Activated CD8-positive, alpha-beta memory T cell treated with anti-CD3 and anti-CD28 coated beads, Interleukin-2, amount 10 ng/mL, durations not matched to agents 7 days and 5 days (primary cell): ENCODE results near the gene IMPA2. TPM values are rescaled to one million over a fixed set of nuclear protein-coding genes. Genes with fewer than 3 reads are reported as not detected.

Source experiments
- ATAC-seq: fragments of 150-1000 bp; cut with Tn5 transposase; one replicate; pipeline ENCODE4 v1.10.0; 2021; ENCODE audit warnings: moderate library complexity
- CTCF ChIA-PET: fragments of 350-600 bp; sonication (Branson Sonifier 250); formaldehyde crosslinking; loops from one replicate; lab custom pipeline; 2021; ENCODE audit warnings: antibody characterized with exemption; lab: Charles Lee
- DNase-seq: peaks from one replicate; pipeline ENCODE4 v3.0.0-alpha.2; 2020
- H3K27ac Mint-ChIP-seq: one replicate; pipeline ENCODE4 v1.8.0; 2021; ENCODE audit warnings: mild to moderate bottlenecking, mixed read lengths
- H3K27me3 Mint-ChIP-seq: one replicate; pipeline ENCODE4 v1.8.0; 2021; ENCODE audit warnings: mixed read lengths
- H3K36me3 Mint-ChIP-seq: one replicate; pipeline ENCODE4 v1.8.0; 2021; ENCODE audit warnings: mild to moderate bottlenecking, mixed read lengths
- H3K4me1 Mint-ChIP-seq: one replicate; pipeline ENCODE4 v1.8.0; 2021; ENCODE audit warnings: mixed read lengths
- H3K4me3 Mint-ChIP-seq: one replicate; pipeline ENCODE4 v1.8.0; 2021; ENCODE audit warnings: mild to moderate bottlenecking, moderate library complexity, mixed read lengths
- H3K9me3 Mint-ChIP-seq: one replicate; pipeline ENCODE4 v1.8.0; 2022; ENCODE audit warnings: low read depth, mixed read lengths
- total RNA-seq, 2 experiments: library from RNA; stranded (reverse); gene quantifications; one replicate each; pipeline ENCODE4 v1.2.3, GENCODE V29; 2021

IMPA2 gene
- total RNA-seq, 2 experiments from 2014 or later = 14.1 to 19.1 TPM

DNA sequence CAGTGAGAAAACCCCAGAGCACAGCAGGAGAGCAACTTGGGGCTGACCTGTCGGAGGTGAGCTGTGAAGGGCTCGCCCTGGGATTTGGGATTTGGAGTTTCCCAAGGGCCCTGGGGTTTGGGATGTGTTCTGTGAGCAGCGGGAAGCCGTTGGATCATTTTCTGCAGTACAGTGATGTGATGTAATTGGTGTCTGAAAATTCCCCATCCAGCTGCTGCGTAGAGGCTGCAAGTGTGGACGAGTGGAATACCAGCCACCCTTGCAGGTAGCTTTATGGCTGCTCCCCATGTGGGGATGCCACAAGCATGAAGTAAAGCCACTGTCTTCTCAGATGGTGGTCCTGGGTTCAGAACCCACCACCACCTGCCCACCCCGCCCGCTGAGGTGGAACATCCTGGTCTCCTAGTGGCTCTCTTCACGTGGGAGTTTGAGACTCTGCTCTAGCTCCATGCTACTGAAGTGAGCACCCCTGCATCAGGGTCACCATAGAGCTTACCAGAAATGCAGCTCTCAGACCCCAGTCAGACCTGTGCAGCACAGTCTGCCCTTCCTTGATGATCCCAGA, 15.0 kb downstream of the IMPA2 start:
- H3K9me3 Mint-ChIP-seq = no peaks in the 10 kb centered on the region
- no peak for DNase-seq
- no peak for ATAC-seq
- H3K27ac Mint-ChIP-seq = no peak overlapping the region
- H3K36me3 Mint-ChIP-seq = peaks cover 2% of the 10 kb centered on the region
- peaks cover 18% of the 10 kb centered on the region for H3K4me1 Mint-ChIP-seq
- CTCF ChIA-PET = interaction anchor here (1.0 to 10.4 kb wide), 19 partner anchors 13 to 477 kb away, joined by 3 to 198 read pairs (median 6); partner anchors contain the start of genes CHMP1B and MPPE1
- no peaks in the 10 kb centered on the region for H3K27me3 Mint-ChIP-seq
- no peak overlapping the region for H3K4me3 Mint-ChIP-seq

DNA sequence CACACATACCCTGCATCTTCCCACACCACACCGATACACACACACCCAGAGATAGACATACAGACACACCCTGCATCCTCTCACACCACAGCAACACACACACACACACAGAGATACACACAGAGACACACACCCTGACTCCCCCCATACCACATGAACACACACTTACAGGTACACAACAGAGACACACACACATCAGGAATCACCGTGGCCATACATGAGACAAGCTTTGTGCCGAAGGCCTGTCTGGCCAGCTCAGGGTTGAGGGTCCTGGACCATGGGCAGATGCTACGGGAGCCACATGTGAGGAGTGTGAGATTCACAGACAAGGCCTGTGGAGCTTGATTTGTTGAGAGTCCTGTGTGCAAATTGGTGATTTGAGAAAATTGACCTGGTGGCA, 15.6 kb downstream of the IMPA2 start:
- Mint-ChIP-seq H3K36me3 (peaks cover 3% of the 10 kb centered on the region), H3K9me3 (no peaks in the 10 kb centered on the region), H3K27me3 (no peaks in the 10 kb centered on the region), H3K4me3 (no peak overlapping the region), H3K27ac (no peak overlapping the region), H3K4me1 (peaks cover 16% of the 10 kb centered on the region)
- no peak for ATAC-seq
- CTCF ChIA-PET = interaction anchor here (1.3 to 10.4 kb wide), 8 partner anchors 40 to 478 kb away, joined by 3 to 198 read pairs (median 7); partner anchors contain the start of gene MPPE1
- DNase-seq = no peak

DNA sequence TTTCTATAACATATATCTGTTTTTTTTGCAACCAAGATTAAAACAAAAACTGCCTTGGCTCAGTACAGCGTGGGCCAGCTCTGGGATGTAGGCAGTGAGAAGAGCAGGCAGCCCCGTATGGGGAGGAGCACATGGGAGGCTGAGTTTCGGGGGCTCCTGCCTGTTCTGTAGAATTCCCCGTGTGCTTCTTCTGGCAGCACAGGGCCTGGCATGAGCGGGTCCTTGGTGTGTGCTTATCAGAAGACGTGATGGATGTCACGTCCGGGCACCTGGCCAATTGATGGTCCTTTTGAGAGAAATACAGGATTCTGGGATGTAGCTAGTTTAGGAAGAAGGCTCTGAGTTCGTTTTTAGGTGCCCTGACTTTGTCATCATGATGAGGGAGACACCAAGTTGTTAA, 16.2 kb downstream of the IMPA2 start:
- CTCF ChIA-PET = interaction anchor here (4.9 to 10.4 kb wide), 2 partner anchors 59 to 264 kb away, joined by 31 to 198 read pairs; no protein-coding TSS in a partner anchor
- no peaks in the 10 kb centered on the region for H3K27me3 Mint-ChIP-seq
- H3K9me3 Mint-ChIP-seq = no peaks in the 10 kb centered on the region
- H3K4me1 Mint-ChIP-seq = peaks cover 16% of the 10 kb centered on the region
- H3K36me3 Mint-ChIP-seq = peaks cover 3% of the 10 kb centered on the region
- no peak for ATAC-seq
- no peak for DNase-seq
- H3K27ac Mint-ChIP-seq = no peak overlapping the region
- H3K4me3 Mint-ChIP-seq = no peak overlapping the region

DNA sequence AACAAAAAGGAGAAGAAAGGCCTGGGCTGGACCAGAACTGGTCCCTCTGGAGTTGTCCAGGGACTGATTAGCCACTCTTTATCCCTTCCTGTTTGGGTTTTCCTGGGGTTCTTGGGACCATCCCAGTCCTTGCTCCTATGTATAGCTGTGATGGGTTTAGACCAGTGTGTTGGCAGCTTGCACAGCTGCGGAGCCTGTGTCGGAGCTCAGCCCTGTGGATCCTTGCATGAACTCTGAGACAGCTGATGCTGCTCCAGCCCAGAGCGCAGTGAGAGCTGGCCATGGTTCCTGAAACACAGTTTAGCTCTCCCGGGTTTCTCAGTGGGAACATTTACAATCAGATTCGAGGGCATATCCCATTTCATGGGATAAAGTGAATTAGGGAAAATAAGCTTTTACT, 16.9 kb downstream of the IMPA2 start:
- Mint-ChIP-seq H3K4me3 (no peak overlapping the region), H3K9me3 (no peaks in the 10 kb centered on the region), H3K27me3 (no peaks in the 10 kb centered on the region), H3K27ac (no peak overlapping the region), H3K4me1 (peaks cover 16% of the 10 kb centered on the region), H3K36me3 (peaks cover 3% of the 10 kb centered on the region)
- ATAC-seq = no peak
- DNase-seq = no peak
- CTCF ChIA-PET = interaction anchor here (4.9 to 10.4 kb wide), 2 partner anchors 60 to 264 kb away, joined by 31 to 198 read pairs; no protein-coding TSS in a partner anchor

DNA sequence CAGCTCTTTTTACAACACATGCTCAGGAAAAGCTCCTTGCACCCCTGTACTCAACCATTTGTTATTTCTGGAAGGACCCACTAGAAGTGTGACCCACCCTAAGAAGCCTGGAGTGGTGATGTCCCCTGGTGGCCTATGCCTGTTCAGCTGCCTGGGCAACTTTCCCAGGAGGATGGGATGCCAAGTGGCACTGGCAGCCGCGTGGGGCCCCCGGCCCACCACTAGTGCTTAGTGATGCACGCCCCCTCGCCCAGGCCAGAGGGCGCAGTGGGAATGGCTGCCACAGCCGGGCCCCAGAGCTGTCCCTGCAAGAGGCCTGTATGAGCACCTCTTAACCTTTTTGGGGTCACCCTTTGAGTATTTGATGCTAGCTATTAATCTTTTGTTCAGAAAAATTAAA, 18.1 kb downstream of the IMPA2 start:
- H3K4me1 Mint-ChIP-seq = peaks cover 16% of the 10 kb centered on the region

DNA sequence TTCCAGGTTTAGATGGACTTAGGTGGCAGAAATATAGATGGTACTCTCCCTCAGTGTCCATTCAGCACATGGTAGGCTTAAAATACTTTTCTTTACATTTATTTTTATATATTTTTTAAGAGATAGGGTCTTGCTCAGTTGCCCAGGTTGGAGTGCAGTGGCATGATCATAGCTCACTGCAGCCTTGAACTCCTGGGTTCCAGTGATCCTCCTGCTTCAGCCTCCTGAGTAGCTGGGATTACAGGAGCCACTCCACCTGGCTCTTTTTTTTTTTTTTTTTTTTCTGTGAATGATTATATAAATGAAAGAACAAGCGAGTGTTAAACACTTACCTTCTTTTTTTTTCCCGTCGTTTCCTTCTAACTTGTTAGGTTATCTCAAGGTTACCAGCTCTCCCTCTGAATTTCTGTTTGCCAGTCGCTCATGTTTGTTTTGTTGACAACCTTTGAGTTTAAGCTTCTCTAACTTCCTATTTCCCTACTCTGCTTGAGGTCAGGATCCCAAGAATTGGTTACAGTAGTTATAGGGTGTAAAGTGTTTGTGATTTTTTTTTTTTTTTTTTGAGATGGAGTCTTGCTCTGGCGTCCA, 18.9 kb downstream of the IMPA2 start:
- peaks cover 16% of the 10 kb centered on the region for H3K4me1 Mint-ChIP-seq
- no peak overlapping the region for H3K27ac Mint-ChIP-seq
- peaks cover 3% of the 10 kb centered on the region for H3K36me3 Mint-ChIP-seq
- CTCF ChIA-PET = interaction anchor here (1.1 to 10.4 kb wide), 2 partner anchors 34 to 61 kb away, joined by 3 to 198 read pairs; no protein-coding TSS in a partner anchor
- H3K4me3 Mint-ChIP-seq = no peak overlapping the region
- H3K27me3 Mint-ChIP-seq = no peaks in the 10 kb centered on the region
- no peaks in the 10 kb centered on the region for H3K9me3 Mint-ChIP-seq
- no peak for DNase-seq
- ATAC-seq = no peak

More for the DNA sequence above, 18.1 kb downstream of the IMPA2 start:
- CTCF ChIA-PET = interaction anchor here (1.0 to 10.4 kb wide), 4 partner anchors 33 to 265 kb away, joined by 3 to 198 read pairs (median 18); no protein-coding TSS in a partner anchor
- ATAC-seq (no peak), DNase-seq (no peak)
- no peak overlapping the region for H3K27ac Mint-ChIP-seq
- H3K36me3 Mint-ChIP-seq = peaks cover 3% of the 10 kb centered on the region
- no peaks in the 10 kb centered on the region for H3K9me3 Mint-ChIP-seq
- no peak overlapping the region for H3K4me3 Mint-ChIP-seq
- H3K27me3 Mint-ChIP-seq = no peaks in the 10 kb centered on the region

DNA sequence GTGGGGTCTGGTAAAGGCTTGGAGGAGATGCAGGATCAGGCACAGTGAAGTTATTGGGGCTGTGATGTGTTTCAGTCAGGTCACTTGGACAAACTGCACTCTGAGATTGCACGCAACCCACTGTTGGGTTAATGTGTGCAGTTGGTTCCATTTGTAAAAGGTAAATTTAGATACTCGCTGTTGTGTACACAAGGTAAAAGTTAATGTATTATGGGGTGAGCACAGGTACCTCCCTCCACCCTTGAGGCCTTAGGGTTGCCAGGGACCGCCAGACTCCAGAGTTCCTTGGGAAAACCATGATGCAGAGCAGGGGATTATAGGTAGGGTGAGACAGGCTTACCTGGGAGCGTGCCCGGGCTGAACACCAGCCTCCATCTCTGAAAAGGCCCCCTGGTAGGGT, 20.1 kb downstream of the IMPA2 start:
- Mint-ChIP-seq H3K27me3 (no peaks in the 10 kb centered on the region), H3K27ac (no peak overlapping the region), H3K9me3 (no peaks in the 10 kb centered on the region), H3K36me3 (peaks cover 3% of the 10 kb centered on the region), H3K4me1 (peaks cover 11% of the 10 kb centered on the region), H3K4me3 (no peak overlapping the region)
- CTCF ChIA-PET = no interaction called here
- no peak for DNase-seq
- no peak for ATAC-seq

DNA sequence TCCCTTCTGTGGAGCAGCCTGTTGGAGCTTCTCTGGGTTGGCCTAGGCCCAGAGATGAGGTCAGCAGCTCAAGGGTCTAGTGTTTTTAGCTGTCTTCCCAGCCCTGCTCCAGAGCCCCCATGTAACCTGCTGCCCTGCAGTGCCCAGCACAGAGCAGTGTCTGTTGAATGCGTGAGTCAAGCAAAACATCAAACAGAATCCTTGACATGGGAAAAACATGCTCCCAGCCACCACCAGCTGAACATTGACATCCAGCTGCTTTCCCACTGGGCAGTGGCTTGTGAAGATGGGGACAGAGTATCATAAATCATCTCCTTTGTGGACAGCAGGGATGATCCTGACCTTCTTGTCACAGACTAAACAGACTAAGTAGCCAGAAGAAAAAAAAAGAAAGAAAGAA, 22.6 kb downstream of the IMPA2 start:
- Mint-ChIP-seq H3K4me3 (no peak overlapping the region), H3K4me1 (peaks cover 8% of the 10 kb centered on the region), H3K9me3 (no peaks in the 10 kb centered on the region), H3K27ac (no peak overlapping the region), H3K36me3 (peaks cover 3% of the 10 kb centered on the region), H3K27me3 (no peaks in the 10 kb centered on the region)
- ATAC-seq = no peak
- CTCF ChIA-PET = interaction anchor here (1.3 to 2.8 kb wide), 3 partner anchors 35 to 271 kb away, joined by 4 to 15 read pairs (median 5); no protein-coding TSS in a partner anchor
- no peak for DNase-seq

DNA sequence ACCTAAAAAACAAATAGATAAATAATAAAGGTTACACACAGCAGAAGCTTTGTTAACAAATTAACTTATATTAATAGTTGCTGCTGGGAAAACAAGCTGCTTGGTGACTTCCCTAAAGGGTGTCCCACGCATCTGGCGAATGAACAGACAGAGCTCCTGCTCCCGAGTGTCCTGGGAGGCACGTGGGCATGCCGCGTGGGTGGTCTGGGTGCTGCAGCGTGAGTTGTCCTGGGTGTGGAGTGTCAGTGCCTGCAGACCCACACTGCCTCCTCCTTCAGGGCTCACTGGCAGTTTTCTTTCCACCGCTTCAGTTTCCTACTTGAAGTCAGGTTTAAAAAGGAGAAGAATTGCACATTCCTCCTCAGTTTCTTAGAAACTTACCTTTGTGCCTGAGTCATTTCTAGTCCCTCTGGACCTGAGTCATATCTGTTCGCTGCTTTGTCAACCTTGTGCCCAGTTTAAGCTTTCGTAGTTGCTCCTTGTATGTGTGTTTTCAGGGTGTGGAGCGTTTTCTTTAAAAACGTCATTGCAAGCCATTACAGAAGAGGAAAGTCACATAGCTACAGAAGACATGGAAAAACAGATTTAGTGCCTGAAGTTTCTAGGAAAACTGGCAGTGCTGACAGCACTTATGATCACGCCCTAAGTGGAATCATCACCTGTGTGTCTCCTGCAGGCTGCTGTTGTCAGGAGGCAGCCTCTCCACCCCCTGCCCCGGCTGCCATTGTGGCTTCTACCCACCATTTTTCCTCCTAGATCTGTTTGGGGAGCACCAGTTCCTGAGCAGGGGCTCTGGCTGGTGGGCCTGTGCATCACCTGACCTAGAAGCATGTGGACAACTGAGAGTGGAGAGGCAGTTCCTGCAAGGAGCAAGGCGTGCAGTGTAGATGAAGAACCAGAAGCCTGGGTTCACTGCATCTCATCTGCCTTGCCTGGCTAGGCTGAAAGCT, 24.5 kb downstream of the IMPA2 start:
- CTCF ChIA-PET = interaction anchor here (2.8 kb wide), 1 partner anchor 68 kb away, joined by 15 read pairs; no protein-coding TSS in a partner anchor

DNA sequence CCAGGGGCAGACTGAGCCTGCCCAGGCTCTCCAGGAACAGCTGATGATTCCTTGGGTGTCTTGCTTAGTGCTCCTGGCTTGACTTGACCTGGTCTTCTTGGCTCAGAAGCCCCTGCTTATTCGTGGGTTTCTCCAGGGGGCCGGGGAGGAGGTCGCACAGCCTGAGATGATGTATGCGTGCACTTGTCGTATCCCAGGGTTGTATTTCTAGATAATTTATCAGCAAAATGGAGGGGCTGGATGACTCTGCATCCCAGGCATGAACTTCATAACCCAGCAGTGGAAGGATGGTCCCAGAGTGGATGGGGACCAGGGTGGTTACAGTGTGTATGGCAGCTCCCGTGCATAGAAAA, 25.2 kb downstream of the IMPA2 start:
- DNase-seq (no peak), ATAC-seq (no peak)
- no peaks in the 10 kb centered on the region for H3K36me3 Mint-ChIP-seq
- CTCF ChIA-PET = no interaction called here
- no peaks in the 10 kb centered on the region for H3K27me3 Mint-ChIP-seq
- no peak overlapping the region for H3K27ac Mint-ChIP-seq
- H3K4me3 Mint-ChIP-seq = no peak overlapping the region
- H3K9me3 Mint-ChIP-seq = no peaks in the 10 kb centered on the region
- H3K4me1 Mint-ChIP-seq = peaks cover 8% of the 10 kb centered on the region

More for the DNA sequence above, 24.5 kb downstream of the IMPA2 start:
- Mint-ChIP-seq H3K4me3 (no peak overlapping the region), H3K27ac (no peak overlapping the region), H3K9me3 (no peaks in the 10 kb centered on the region), H3K4me1 (peaks cover 8% of the 10 kb centered on the region), H3K27me3 (no peaks in the 10 kb centered on the region), H3K36me3 (peaks cover 2% of the 10 kb centered on the region)
- no peak for DNase-seq
- ATAC-seq = no peak

DNA sequence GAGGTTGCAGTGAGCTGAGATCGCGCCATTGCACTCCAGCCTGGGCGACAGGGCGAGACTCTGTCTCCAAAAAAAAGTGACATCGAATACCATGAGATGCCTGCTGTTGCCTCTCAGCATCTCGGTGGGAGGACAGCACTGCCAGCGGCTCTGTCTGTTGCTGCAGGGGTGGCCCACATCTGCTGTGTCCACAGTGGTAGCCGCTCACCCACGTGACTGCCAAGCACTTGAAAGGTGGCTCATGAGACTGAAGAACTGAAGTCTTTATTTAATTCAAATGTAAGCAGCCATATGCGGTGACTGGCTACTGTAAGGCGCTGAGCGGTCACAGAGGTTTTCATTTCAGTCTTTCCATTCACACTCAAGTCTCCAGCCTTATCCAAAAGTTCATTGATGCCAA, 25.8 kb downstream of the IMPA2 start:
- DNase-seq = no peak
- no peak for ATAC-seq
- Mint-ChIP-seq H3K9me3 (no peaks in the 10 kb centered on the region), H3K27ac (no peak overlapping the region), H3K4me3 (no peak overlapping the region), H3K27me3 (no peaks in the 10 kb centered on the region), H3K4me1 (peaks cover 8% of the 10 kb centered on the region), H3K36me3 (no peaks in the 10 kb centered on the region)
- CTCF ChIA-PET = no interaction called here

DNA sequence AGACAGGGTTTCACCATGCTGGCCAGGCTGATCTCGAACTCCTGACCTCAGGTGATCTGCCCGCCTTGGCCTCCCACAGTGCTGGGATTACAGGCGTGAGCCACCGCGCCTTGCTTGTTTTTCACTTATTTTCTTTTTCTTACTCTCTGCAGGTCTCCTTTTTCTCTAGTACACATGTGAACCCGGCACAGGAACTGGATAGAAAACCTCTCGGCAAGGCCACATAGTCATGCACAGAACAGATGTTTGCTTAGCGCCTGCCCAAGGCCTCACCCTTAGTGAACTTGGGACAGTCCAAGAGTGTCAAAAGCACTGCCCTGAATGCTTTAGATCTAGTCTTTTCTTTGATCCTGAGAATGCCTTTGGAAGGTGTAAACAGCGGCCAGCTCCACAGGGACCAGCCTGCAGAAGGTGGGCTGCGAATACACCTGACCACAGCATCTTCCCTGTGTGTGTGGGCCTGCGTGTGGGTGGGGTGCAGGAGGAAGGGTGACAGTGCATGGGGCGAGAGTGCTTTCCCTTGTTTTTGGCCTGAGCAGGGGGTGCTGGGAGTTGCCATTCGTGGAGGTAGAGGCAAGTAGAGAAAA, 27.0 kb downstream of the IMPA2 start:
- ATAC-seq (no peak), DNase-seq (no peak)
- Mint-ChIP-seq H3K4me3 (no peak overlapping the region), H3K36me3 (no peaks in the 10 kb centered on the region), H3K9me3 (no peaks in the 10 kb centered on the region), H3K4me1 (peaks cover 8% of the 10 kb centered on the region), H3K27me3 (no peaks in the 10 kb centered on the region), H3K27ac (no peak overlapping the region)
- CTCF ChIA-PET = interaction anchor here (0.6 kb wide), 1 partner anchor 14 kb away, joined by 3 read pairs; no protein-coding TSS in a partner anchor
